LNCaP clone FGC (cell line): ENCODE measurements around the gene WDR64.
"Not testable (repeated sequence)": the region's sequence is repeated elsewhere in the genome, so short reads cannot be mapped to it uniquely, and the experiment has no call there.

Experiments used
- DNase-seq: peaks from one replicate; pipeline ENCODE4 v3.0.0-alpha.2; 2011; ENCODE audit warnings: low read depth
- H3K4me3 ChIP-seq: 2 replicates; pipeline ENCODE4 v1.5.1; 2011; ENCODE audit warnings: mild to moderate bottlenecking, low read depth, low read length, control low read depth
- TF ChIP-seq, protein P1 (sequence below): IDR thresholded peaks from 2 replicates; pipeline ENCODE4 v1.5.1; 2012; ENCODE audit warnings: mild to moderate bottlenecking; ENCODE audit not compliant: control insufficient read depth, insufficient read depth; ENCODE audit errors: extremely low read depth

The WDR64 gene

DNA sequence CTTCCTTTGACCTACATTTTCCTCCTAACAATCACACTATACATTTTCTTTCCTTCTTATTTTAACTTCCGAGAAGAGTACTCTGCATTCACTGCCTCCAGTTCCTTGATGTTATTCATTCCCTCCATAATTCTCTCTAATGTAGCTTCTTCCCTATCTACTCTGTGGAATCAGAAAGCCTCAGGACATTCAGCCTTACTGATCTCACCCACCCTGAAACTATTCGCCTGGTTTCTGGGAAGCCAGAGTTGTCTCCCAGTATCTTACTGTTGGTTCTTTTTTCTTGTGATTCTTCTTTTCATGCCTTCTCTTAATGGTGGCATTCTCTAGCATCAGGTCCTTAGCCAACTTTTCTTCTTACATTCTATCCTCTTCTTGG, 45.5 kb downstream of the WDR64 start:
- no peak overlapping the region for H3K4me3 ChIP-seq
- TF ChIP-seq, protein P1, sequence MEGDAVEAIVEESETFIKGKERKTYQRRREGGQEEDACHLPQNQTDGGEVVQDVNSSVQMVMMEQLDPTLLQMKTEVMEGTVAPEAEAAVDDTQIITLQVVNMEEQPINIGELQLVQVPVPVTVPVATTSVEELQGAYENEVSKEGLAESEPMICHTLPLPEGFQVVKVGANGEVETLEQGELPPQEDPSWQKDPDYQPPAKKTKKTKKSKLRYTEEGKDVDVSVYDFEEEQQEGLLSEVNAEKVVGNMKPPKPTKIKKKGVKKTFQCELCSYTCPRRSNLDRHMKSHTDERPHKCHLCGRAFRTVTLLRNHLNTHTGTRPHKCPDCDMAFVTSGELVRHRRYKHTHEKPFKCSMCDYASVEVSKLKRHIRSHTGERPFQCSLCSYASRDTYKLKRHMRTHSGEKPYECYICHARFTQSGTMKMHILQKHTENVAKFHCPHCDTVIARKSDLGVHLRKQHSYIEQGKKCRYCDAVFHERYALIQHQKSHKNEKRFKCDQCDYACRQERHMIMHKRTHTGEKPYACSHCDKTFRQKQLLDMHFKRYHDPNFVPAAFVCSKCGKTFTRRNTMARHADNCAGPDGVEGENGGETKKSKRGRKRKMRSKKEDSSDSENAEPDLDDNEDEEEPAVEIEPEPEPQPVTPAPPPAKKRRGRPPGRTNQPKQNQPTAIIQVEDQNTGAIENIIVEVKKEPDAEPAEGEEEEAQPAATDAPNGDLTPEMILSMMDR = no peak
- DNase-seq = no peak

DNA sequence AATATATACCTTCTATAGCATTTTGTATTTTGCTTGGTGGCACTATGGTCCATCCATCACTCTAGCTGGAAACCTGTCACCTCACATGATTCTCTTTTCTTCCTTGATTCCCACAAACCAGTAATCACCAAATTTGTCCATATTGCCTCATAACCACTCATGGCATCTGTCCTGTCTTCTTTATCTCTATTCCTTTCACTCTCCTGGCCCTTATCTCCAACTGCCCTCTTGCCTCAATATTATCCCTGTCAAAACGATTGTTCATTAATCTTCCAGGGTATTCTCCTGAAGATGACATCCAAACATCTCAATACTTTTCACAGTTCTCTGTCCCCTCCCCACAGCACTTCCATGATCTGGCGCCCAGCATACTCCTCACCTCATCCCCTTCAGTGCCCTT, 46.1 kb downstream of the WDR64 start:
- H3K4me3 ChIP-seq = no peak overlapping the region
- DNase-seq = no peak
- TF ChIP-seq, protein P1 = no peak

DNA sequence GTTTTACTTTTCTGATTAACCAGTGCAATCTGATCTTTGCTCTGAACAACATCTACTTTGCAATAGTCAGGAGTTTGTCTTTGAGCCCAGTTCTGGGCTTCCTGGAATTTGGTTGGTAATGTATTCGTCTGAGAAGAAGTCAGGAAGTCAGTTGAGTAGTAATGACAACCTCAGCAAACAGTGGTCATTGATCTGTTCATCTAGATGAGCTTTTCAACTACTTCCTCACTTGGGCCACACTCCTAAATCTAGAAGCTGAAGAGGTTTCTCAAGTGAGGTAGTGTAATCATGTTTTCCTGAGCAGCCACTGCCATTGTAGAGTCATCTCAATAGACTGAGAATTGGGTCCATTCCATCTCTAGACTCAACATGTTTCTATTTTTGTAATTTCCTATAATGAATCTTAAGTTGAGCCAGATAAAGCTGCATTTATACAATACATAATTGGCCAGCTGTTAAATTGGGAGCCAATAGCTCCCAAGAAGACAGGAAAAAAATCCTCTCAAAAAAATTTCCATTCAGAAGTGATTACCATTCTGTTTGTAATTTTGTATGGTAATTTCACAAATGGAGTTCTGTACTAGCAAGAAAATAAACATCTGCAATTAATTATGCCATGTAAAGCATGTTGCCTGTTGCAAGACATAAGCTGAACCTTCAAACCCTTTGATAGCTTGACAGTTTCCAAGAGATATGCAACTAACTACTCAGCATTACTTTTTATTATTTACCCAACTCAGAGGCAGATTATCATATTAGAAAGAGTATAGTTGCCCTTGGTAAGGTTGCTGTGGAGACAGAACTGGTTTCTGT, 49.6 kb downstream of the WDR64 start:
- TF ChIP-seq, protein P1 = no peak
- H3K4me3 ChIP-seq = no peak overlapping the region
- no peak for DNase-seq

DNA sequence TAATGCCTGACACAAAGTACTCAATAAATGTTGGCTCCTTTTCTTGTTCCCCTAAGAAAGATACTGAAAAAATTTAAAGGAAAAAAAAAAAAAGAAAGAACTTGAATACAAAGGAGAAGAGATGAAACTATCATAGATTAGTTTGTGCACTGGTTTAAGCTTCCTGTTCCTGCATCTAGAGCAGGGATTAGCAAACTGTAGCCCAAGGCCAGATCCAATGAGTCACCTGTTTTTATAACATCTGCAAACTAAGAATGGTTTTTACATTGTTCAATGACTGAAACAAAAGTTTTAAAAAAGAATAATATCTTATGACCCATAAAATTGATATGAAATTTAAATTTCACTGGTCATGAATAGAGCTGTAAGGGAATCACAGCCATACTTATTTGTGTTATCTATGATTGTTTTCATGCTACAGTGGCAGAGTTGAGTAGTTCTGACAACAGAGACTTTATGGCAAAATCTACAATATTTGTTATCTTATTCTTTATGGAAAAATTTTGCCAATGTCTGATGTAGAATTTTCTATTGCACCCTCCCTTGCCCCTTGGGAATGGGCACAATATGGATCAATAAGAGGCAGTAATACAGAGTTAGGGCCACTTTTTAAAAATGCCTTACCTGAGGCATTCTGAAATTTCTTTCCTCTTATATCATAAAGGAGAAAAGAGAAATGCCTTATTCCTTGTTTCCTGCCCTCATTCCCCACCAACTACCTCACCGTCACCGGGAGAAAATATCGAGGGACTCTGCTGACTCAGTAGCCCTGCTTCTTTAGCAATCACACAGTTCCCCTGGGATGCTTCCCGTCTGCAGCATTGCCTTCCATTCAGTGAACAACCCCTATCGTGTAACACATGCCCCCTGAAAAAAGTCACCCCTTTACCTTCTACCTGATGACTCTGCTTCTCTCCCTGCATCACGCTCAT, 50.6 kb downstream of the WDR64 start:
- no peak overlapping the region for H3K4me3 ChIP-seq
- TF ChIP-seq, protein P1 = no peak
- DNase-seq = no peak

DNA sequence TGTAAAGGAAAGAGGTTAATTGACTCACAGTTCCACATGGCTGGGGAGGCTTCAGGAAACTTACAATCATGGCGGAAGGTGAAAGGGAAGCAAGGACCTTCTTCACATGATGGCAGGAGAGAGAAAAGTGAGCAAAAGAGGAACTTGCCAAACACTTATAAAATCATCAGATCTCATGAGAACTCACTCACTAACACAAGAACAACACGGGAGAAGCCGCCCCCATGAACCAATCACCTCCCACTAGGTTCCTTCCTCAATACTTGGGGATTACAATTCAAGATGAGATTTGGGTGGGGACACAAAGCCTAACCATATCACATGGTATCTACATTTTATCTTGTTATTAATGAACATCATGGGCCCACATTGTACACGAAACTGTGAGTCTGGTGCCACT, 51.7 kb downstream of the WDR64 start:
- not testable (repeated sequence) for DNase-seq, H3K4me3 ChIP-seq

DNA sequence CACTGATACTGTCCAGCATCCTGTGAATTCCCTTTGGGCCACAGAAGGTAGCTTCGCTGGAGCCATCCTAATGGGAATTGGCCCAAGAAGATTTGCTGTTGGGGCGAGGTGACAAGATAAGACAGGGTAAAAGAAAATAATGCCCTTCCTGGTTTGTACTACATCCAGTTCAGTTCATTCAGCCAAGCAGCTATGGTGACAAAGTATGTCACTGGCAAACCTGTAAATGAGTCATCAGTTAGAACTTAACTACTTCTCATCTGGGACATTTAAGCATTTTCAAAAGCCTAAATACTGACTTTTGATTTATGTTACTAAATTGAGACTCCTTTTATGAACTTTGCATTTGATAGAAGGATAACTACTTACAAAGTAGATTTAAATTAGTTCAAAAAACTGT, 54.2 kb downstream of the WDR64 start:
- no peak overlapping the region for H3K4me3 ChIP-seq
- TF ChIP-seq, protein P1 = no peak
- DNase-seq = no peak

DNA sequence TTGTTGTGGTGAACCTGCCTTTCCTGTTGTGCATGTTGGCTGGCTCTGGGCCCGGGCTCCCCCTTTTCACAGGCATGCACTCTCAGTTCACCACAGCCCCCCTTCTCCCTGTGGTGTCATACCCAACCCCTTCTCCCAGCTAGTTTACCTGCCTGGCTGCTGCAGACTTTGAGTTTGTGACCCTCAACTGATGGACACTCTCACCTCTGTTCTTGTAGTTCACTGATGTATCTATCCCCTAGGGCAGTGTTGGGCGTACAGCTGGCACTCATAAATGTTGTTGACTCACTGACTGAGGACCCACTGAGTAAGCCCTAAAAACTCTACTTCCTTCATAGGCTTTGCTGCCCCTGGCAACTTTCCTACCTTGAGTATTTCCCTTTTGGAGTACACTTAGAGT, 54.9 kb downstream of the WDR64 start:
- TF ChIP-seq, protein P1 = no peak
- no peak for DNase-seq
- no peak overlapping the region for H3K4me3 ChIP-seq
